Loucy (cell line): ENCODE measurements around the gene PROB1.
"Not testable (repeated sequence)": the region's sequence is repeated elsewhere in the genome, so short reads cannot be mapped to it uniquely, and the experiment has no call there.

ENCODE experiments used
- H2AFZ ChIP-seq: fragments of 200-600 bp; sonication (generic); 2 replicates; pipeline ENCODE4 v1.6.0; 2016; ENCODE audit warnings: antibody characterized with exemption, mild to moderate bottlenecking, low read length, moderate library complexity
- H3F3A ChIP-seq: fragments of 200-600 bp; 2 replicates; pipeline ENCODE4 v1.6.0; 2016; ENCODE audit warnings: antibody characterized with exemption, low read depth, mild to moderate bottlenecking
- H3K27me3 ChIP-seq: fragments of 200-600 bp; sonication (generic); 2 replicates; pipeline ENCODE4 v1.6.1; 2014; ENCODE audit warnings: low read length, mild to moderate bottlenecking; ENCODE audit not compliant: insufficient read depth, poor library complexity, severe bottlenecking
- H3K36me3 ChIP-seq: fragments of 200-600 bp; sonication (generic); 2 replicates; pipeline ENCODE4 v1.6.1; 2016; ENCODE audit warnings: low read length; ENCODE audit not compliant: insufficient read depth
- H3K4me1 ChIP-seq: fragments of 200-600 bp; sonication (generic); 2 replicates; pipeline ENCODE4 v1.5.1; 2014; ENCODE audit warnings: low read length, mild to moderate bottlenecking; ENCODE audit not compliant: insufficient read depth, poor library complexity, severe bottlenecking
- H3K4me2 ChIP-seq: fragments of 200-600 bp; sonication (generic); 2 replicates; pipeline ENCODE4 v1.6.0; 2014; ENCODE audit warnings: antibody characterized with exemption, low read length, low read depth, mild to moderate bottlenecking; ENCODE audit not compliant: poor library complexity, severe bottlenecking
- H3K4me3 ChIP-seq: fragments of 200-600 bp; sonication (generic); 2 replicates; pipeline ENCODE4 v1.5.1; 2014; ENCODE audit warnings: low read length, mild to moderate bottlenecking, mixed read lengths; ENCODE audit not compliant: poor library complexity, severe bottlenecking
- H3K79me2 ChIP-seq: fragments of 200-600 bp; sonication (generic); 2 replicates; pipeline ENCODE4 v1.6.1; 2014; ENCODE audit warnings: low read length; ENCODE audit not compliant: insufficient read depth
- H3K9ac ChIP-seq: fragments of 200-600 bp; sonication (generic); 2 replicates; pipeline ENCODE4 v1.6.0; 2014; ENCODE audit warnings: mild to moderate bottlenecking, low read depth, low read length, moderate library complexity; ENCODE audit not compliant: poor library complexity, severe bottlenecking
- H3K9me2 ChIP-seq: fragments of 200-600 bp; sonication (generic); replicated peaks from 2 replicates; pipeline ENCODE4 v1.6.1; 2016; ENCODE audit warnings: low read depth, low read length, mixed read lengths
- H3K9me3 ChIP-seq: fragments of 200-600 bp; sonication (generic); 2 replicates; pipeline ENCODE4 v1.6.1; 2014; ENCODE audit warnings: mild to moderate bottlenecking, antibody characterized with exemption, low read length, low read depth; ENCODE audit not compliant: insufficient read depth
- H4K20me1 ChIP-seq: fragments of 200-600 bp; sonication (generic); 2 replicates; pipeline ENCODE4 v1.6.0; 2014; ENCODE audit warnings: antibody characterized with exemption, low read length, mild to moderate bottlenecking; ENCODE audit not compliant: insufficient read depth, poor library complexity, severe bottlenecking
- EZH2phosphoT487 ChIP-seq: fragments of 200-600 bp; IDR thresholded peaks from 2 replicates; pipeline ENCODE4 v1.6.1; 2018; ENCODE audit warnings: antibody characterized with exemption, mild to moderate bottlenecking, moderate library complexity, borderline replicate concordance
- TF ChIP-seq, protein P1 (sequence below): fragments of 200-600 bp; sonication (generic); conservative IDR thresholded peaks from 2 replicates; pipeline ENCODE4 v1.5.1; 2014; ENCODE audit warnings: mild to moderate bottlenecking, antibody characterized with exemption, low read length

PROB1 gene

DNA sequence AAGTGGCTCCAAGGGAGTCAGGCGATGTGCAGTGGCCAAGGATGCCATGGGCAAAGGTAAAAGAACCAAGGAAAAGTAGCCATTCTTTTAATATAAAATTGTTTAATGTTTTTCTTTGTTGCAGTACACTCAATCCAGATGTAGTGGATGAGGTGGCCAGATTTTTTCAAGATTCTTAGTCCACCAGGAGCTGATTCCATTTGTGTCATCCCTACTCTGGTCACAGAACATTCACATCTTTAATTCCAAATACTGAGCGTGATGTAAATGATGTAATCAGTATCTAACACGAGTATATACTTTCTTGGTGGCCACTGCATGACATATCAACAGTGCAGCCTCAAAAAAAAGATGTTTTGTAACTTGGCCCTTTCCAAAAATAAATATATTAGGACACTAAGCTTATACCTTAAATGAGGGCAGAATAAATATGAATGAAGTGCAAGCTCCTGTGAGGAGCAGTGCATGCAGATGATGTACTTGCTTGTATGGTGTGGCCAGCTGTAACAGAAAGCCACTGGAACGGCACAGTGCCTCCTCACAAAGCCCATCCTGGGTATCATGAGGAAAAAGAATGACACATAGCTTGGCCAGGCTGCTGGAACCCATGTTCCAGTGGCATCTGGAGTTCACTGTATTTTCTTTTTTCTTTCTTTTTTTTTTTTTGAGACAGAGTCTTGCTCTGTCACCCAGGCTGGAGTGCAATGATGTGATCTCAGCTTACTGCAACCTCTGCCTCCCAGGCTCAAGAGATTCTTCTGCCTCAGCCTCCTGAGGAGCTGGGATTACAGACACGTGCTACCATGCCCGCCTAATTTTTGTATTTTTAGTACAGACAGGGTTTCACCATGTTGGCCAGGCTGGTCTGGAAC is 15.5 kb upstream of the PROB1 start:
- H3K27me3 ChIP-seq = no peaks in the 10 kb centered on the region
- H3K9me2 ChIP-seq = no peaks in the 10 kb centered on the region
- H4K20me1 ChIP-seq = no peaks in the 10 kb centered on the region
- no peaks in the 10 kb centered on the region for H3K36me3 ChIP-seq
- H3K9ac ChIP-seq = no peak overlapping the region
- H3K79me2 ChIP-seq = no peaks in the 10 kb centered on the region
- no peaks in the 10 kb centered on the region for H3K9me3 ChIP-seq
- H2AFZ ChIP-seq = no peak overlapping the region
- no peak overlapping the region for H3K4me3 ChIP-seq
- TF ChIP-seq EZH2phosphoT487 = no peak
- TF ChIP-seq, protein P1, sequence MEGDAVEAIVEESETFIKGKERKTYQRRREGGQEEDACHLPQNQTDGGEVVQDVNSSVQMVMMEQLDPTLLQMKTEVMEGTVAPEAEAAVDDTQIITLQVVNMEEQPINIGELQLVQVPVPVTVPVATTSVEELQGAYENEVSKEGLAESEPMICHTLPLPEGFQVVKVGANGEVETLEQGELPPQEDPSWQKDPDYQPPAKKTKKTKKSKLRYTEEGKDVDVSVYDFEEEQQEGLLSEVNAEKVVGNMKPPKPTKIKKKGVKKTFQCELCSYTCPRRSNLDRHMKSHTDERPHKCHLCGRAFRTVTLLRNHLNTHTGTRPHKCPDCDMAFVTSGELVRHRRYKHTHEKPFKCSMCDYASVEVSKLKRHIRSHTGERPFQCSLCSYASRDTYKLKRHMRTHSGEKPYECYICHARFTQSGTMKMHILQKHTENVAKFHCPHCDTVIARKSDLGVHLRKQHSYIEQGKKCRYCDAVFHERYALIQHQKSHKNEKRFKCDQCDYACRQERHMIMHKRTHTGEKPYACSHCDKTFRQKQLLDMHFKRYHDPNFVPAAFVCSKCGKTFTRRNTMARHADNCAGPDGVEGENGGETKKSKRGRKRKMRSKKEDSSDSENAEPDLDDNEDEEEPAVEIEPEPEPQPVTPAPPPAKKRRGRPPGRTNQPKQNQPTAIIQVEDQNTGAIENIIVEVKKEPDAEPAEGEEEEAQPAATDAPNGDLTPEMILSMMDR = no peak
- H3F3A ChIP-seq = no peaks in the 10 kb centered on the region
- peaks cover 18% of the 10 kb centered on the region for H3K4me1 ChIP-seq
- H3K4me2 ChIP-seq = no peak overlapping the region

DNA sequence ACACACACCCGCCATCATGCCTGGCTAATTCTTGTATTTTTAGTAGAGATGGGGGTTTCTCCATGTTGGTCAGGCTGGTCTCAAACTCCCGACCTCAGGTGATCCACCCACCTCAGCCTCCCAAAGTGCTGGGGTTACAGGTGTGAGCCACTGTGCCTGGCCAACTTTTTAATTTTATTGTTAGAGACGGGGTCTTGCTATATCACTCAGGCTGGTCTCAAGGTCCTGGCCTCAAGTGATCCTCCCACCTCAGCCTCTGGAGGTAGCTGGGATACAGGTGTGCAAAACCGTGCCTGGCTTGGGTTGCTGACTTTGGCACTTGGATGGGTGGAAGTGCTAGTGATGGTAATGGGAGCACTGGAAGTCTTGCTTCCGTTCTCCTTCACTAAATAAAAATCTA is 14.2 kb upstream of the PROB1 start:
- not testable (repeated sequence) for H3K9me2 ChIP-seq, H3F3A ChIP-seq, H2AFZ ChIP-seq, H3K4me3 ChIP-seq, H4K20me1 ChIP-seq, H3K79me2 ChIP-seq, H3K36me3 ChIP-seq, H3K9ac ChIP-seq, H3K27me3 ChIP-seq, H3K4me2 ChIP-seq, H3K9me3 ChIP-seq
- H3K4me1 ChIP-seq = peaks cover 13% of the 10 kb centered on the region

DNA sequence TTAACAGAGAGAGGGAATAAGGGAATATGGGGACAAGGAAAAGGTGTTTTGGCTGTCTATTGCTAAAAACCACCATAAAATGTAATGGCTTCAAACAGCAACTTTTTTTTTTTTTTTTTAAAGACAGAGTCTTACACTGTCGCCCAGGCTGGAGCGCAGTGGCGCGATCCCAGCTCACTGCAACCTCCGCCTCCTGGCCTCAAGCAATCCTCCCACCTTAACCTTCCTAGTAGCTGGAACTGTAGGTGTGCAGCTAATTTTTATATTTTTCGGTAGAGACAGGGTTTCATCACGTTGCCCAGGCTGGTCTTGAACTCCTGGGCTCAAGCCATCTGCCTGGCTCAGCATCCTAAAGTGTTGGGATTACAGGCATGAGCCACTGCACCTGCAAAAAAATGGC is 13.3 kb upstream of the PROB1 start:
- Histone ChIP-seq H3K4me3 (no peak overlapping the region), H3K9ac (no peak overlapping the region), H3K4me1 (peaks cover 17% of the 10 kb centered on the region), H3K4me2 (no peak overlapping the region), H3K36me3 (no peaks in the 10 kb centered on the region), H3K79me2 (no peaks in the 10 kb centered on the region), H4K20me1 (no peaks in the 10 kb centered on the region), H2AFZ (no peak overlapping the region), H3K27me3 (no peaks in the 10 kb centered on the region), H3F3A (0 out of 2 replicates have a peak, but pooled peaks cover 1% of the 10 kb centered on the region), H3K9me3 (no peaks in the 10 kb centered on the region), H3K9me2 (no peaks in the 10 kb centered on the region)
- TF ChIP-seq EZH2phosphoT487 = no peak
- TF ChIP-seq, protein P1 = no peak

DNA sequence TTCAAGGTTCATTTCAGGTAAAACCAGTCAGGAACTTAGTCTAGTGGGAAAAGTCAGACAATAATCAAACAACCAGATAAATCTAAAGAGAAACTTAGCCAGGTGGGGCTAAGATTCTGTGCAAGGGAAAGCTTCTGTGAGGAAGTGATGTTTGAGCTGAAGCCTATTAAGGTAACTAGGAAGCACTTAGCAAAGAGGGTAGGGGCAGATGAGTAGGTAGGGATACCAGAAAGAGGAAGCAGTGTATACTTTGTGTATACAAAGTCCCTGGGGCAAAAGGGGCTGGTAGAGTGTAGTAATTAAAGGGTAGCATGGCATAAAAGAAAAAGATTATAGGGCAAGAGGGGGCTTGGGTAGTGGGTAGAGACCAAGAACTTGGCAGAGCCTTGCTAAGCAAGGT is 12.6 kb upstream of the PROB1 start:
- no peaks in the 10 kb centered on the region for H3K27me3 ChIP-seq
- H3K79me2 ChIP-seq = no peaks in the 10 kb centered on the region
- no peak for TF ChIP-seq EZH2phosphoT487
- TF ChIP-seq, protein P1 = no peak
- peaks cover 19% of the 10 kb centered on the region for H3K4me1 ChIP-seq
- 0 out of 2 replicates have a peak, but pooled peaks cover 4% of the 10 kb centered on the region for H3F3A ChIP-seq
- H3K36me3 ChIP-seq = no peaks in the 10 kb centered on the region
- no peak overlapping the region for H3K4me2 ChIP-seq
- no peaks in the 10 kb centered on the region for H3K9me2 ChIP-seq
- no peaks in the 10 kb centered on the region for H4K20me1 ChIP-seq
- H3K9me3 ChIP-seq = no peaks in the 10 kb centered on the region
- no peak overlapping the region for H3K4me3 ChIP-seq
- H2AFZ ChIP-seq = no peak overlapping the region
- no peak overlapping the region for H3K9ac ChIP-seq
